GM23338 (cell line): ENCODE data around the gene SFN.

Experiments used
- CREB1 ChIP-seq: fragments of 250-450 bp; sonication (Bioruptor Pico); IDR thresholded peaks from 2 replicates; pipeline ENCODE4 v1.5.0; 2020; ENCODE audit warnings: low read depth, mild to moderate bottlenecking, moderate library complexity
- CTCF ChIP-seq, 2 experiments: fragments of 200-600 bp in 1 of 2; sonication (generic) in 1 of 2; conservative IDR thresholded peaks; 2 replicates each; pipeline versions ENCODE4 v1.5.1 to v1.6.1; 2016 to 2017; ENCODE audit warnings: antibody characterized with exemption in 2 of 2, low read depth in 2 of 2, mild to moderate bottlenecking in 2 of 2, moderate library complexity in 1 of 2
- ETS1 ChIP-seq: IDR thresholded peaks from 2 replicates; pipeline ENCODE4 v1.6.1; 2016; ENCODE audit warnings: antibody characterized with exemption
- EZH2 ChIP-seq: fragments of 200-600 bp; sonication (generic); IDR thresholded peaks from one replicate; pipeline ENCODE4 v1.8.0; 2017; ENCODE audit warnings: antibody characterized with exemption, mild to moderate bottlenecking, low read depth; ENCODE audit not compliant: unreplicated experiment
- EZH2phosphoT487 ChIP-seq: fragments of 200-600 bp; sonication (generic); IDR thresholded peaks from one replicate; pipeline ENCODE4 v1.8.1; 2018; ENCODE audit warnings: antibody characterized with exemption; ENCODE audit not compliant: unreplicated experiment
- JUNB ChIP-seq: IDR thresholded peaks from one replicate; pipeline ENCODE4 v1.6.1; 2016; ENCODE audit warnings: antibody characterized with exemption; ENCODE audit not compliant: unreplicated experiment
- NANOG ChIP-seq: IDR thresholded peaks from 2 replicates; pipeline ENCODE4 v1.6.1; 2016; ENCODE audit warnings: antibody characterized with exemption, borderline replicate concordance
- POLR2AphosphoS5 ChIP-seq: IDR thresholded peaks from 2 replicates; pipeline ENCODE4 v1.6.1; 2016; ENCODE audit warnings: antibody characterized with exemption, low read depth
- REST ChIP-seq: IDR thresholded peaks from one replicate; pipeline ENCODE4 v1.6.1; 2018; ENCODE audit warnings: antibody characterized with exemption; ENCODE audit not compliant: unreplicated experiment
- STAT1 ChIP-seq: IDR thresholded peaks from one replicate; pipeline ENCODE4 v1.6.1; 2016; ENCODE audit warnings: antibody characterized with exemption; ENCODE audit not compliant: unreplicated experiment
- ZNF114 ChIP-seq: fragments of 250-450 bp; sonication (Bioruptor Pico); IDR thresholded peaks from 2 replicates; pipeline ENCODE4 v1.5.0; 2020; ENCODE audit warnings: mild to moderate bottlenecking, moderate library complexity
- ZNF331 ChIP-seq: fragments of 250-450 bp; sonication (Bioruptor Pico); IDR thresholded peaks from 2 replicates; pipeline ENCODE4 v1.5.0; 2020; ENCODE audit warnings: low read depth, mild to moderate bottlenecking, moderate library complexity

- TF ChIP-seq REST, result no peak
- TF ChIP-seq CTCF (conservative IDR thresholded peaks at IDR 0.05; ENCODE audit: low read depth in 2 of 2), result no peak
- peak; percentile 95 for TF ChIP-seq POLR2AphosphoS5
- no peak for TF ChIP-seq EZH2
- TF ChIP-seq CREB1 (CRISPR knock-in tag), result peak; percentile 56; the same call in 1 of the 2 replicates
- no peak for TF ChIP-seq ZNF331
- TF ChIP-seq EZH2phosphoT487, result no peak
- peak; percentile 43; the same call in 1 of the 2 replicates for TF ChIP-seq ETS1
- no peak for TF ChIP-seq STAT1
- TF ChIP-seq NANOG, result no peak
- no peak for TF ChIP-seq ZNF114 (CRISPR knock-in tag)
- no peak for TF ChIP-seq JUNB
Measured at GRCh38 chr1:26889551-26890466, 26.9 kb downstream of the SFN start, which contains the start of gene GPN2.
